ENCODE measurements around the gene STARD9.

STARD9 gene

GRCh38 chr15:42693942-42694341 lies 118.5 kb downstream of the STARD9 start:
- H3K9me3 ChIP-seq (ENCODE audit: control insufficient read depth in 2 of 2, low read length in 2 of 2), result no peaks in the 10 kb centered on the region
- H3K4me3 ChIP-seq (ENCODE audit: low read length in 2 of 2), result no peak overlapping the region
- no peaks in the 10 kb centered on the region for H3K27me3 ChIP-seq (ENCODE audit: control insufficient read depth in 1 of 2, insufficient read depth in 2 of 2, low read length in 2 of 2)
- peak overlapping the region; percentile 73 for H3K27ac ChIP-seq (ENCODE audit: low read length)
- peaks cover 70 to 71% of the 10 kb centered on the region in 2 donors for H3K36me3 ChIP-seq (ENCODE audit: control insufficient read depth in 2 of 2, insufficient read depth in 2 of 2, low read length in 2 of 2)
- H3K4me1 ChIP-seq (ENCODE audit: control insufficient read depth, insufficient read depth, low read length), result peaks cover 15% of the 10 kb centered on the region
- no peak overlapping the region for H3K9ac ChIP-seq (ENCODE audit: low read length in 2 of 2)

DNA sequence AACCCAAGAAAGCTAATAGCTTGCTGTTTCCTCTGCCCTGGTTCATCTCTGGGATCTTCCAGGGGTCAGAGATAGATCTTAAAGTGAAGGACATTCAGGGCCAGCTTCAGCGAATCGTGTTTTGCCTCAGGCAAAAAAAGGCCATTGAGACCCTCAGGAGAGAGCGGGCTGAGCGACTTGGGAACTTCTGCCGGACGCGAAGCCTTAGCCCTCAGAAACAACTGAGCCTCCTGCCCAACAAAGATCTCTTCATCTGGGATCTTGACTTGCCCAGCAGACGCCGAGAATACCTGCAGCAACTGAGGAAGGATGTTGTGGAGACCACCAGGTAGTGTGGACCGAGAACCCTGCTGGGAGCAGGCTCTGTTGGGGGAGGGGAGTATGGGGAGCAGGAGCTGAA lies 119.0 kb downstream of the STARD9 start:
- Histone ChIP-seq H3K36me3 (ENCODE audit: control insufficient read depth in 2 of 2, insufficient read depth in 2 of 2, low read length in 2 of 2) (peaks cover 65 to 66% of the 10 kb centered on the region in 2 donors), H3K27ac (ENCODE audit: low read length) (peak overlapping the region; percentile 73), H3K4me3 (ENCODE audit: low read length in 2 of 2) (no peak overlapping the region)

DNA sequence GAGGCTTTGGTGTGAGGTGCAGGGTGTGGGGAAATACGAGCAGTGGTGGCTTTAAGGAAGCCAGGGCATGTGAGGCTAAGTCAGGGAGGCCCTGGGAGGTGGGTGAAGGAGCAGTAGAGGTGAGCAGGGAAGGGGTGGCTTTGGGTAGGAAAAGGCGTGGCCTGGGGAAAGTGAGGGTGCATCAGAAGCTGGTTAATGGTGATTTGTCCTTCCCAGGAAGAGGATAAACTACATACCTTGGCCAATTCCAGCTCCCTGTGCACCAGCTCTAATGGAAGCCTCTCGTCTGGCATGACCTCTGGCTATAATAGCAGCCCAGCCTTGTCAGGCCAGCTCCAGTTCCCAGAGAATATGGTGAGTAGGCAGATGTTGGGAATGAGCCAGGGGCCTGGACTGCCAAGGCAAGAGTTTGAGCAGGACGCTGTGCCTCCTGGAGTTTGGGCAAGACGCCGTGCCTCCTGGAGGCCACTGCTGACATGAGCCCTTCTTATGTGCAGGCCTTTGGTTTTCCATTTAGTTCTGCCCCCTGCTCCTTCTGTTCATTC lies 120.2 kb downstream of the STARD9 start:
- Histone ChIP-seq H3K9me3 (ENCODE audit: control insufficient read depth in 2 of 2, low read length in 2 of 2) (no peaks in the 10 kb centered on the region), H3K4me1 (ENCODE audit: control insufficient read depth, insufficient read depth, low read length) (peaks cover 15% of the 10 kb centered on the region), H3K4me3 (ENCODE audit: low read length in 2 of 2) (no peak overlapping the region), H3K27me3 (ENCODE audit: control insufficient read depth in 1 of 2, insufficient read depth in 2 of 2, low read length in 2 of 2) (no peaks in the 10 kb centered on the region), H3K9ac (ENCODE audit: low read length in 2 of 2) (no peak overlapping the region), H3K27ac (ENCODE audit: low read length) (peak overlapping the region; percentile 73), H3K36me3 (ENCODE audit: control insufficient read depth in 2 of 2, insufficient read depth in 2 of 2, low read length in 2 of 2) (peaks cover 53 to 63% of the 10 kb centered on the region in 2 donors)

More for the DNA sequence above, 119.0 kb downstream of the STARD9 start:
- H3K27me3 ChIP-seq (ENCODE audit: control insufficient read depth in 1 of 2, insufficient read depth in 2 of 2, low read length in 2 of 2), result no peaks in the 10 kb centered on the region
- H3K4me1 ChIP-seq (ENCODE audit: control insufficient read depth, insufficient read depth, low read length), result peaks cover 15% of the 10 kb centered on the region
- no peaks in the 10 kb centered on the region for H3K9me3 ChIP-seq (ENCODE audit: control insufficient read depth in 2 of 2, low read length in 2 of 2)
- H3K9ac ChIP-seq (ENCODE audit: low read length in 2 of 2), result no peak overlapping the region

GRCh38 chr15:42696626-42697025 lies 121.2 kb downstream of the STARD9 start:
- Histone ChIP-seq H3K27me3 (ENCODE audit: control insufficient read depth in 1 of 2, insufficient read depth in 2 of 2, low read length in 2 of 2) (no peaks in the 10 kb centered on the region), H3K36me3 (ENCODE audit: control insufficient read depth in 2 of 2, insufficient read depth in 2 of 2, low read length in 2 of 2) (peaks cover 46 to 55% of the 10 kb centered on the region in 2 donors)

DNA sequence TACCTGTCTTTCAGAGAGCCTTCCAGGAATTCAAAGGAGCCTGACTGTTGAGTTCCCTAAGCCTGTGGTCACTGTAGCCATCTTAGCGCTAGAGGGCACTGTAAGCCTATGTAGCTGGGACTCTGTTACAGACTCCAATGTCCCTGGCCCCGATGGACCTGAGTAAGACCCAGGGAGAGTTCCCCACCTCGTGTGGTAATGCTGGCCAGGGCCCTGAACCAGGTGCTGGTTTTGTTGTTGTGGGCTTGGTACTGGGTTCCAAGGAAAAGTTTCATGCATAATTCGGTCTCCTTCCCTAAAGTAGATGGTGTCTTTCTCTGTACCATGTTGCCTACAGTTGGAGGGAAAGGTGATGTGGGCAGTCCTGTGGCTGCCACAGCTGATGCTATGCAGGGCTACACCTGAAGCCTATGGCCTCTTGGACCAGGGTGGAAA lies 129.1 kb downstream of the STARD9 start:
- Histone ChIP-seq H3K27me3 (ENCODE audit: control insufficient read depth in 1 of 2, insufficient read depth in 2 of 2, low read length in 2 of 2) (no peaks in the 10 kb centered on the region), H3K36me3 (ENCODE audit: control insufficient read depth in 2 of 2, insufficient read depth in 2 of 2, low read length in 2 of 2) (peaks cover 5 to 18% of the 10 kb centered on the region in 2 donors), H3K9ac (ENCODE audit: low read length in 2 of 2) (no peak overlapping the region), H3K4me3 (ENCODE audit: low read length in 2 of 2) (no peak overlapping the region), H3K9me3 (ENCODE audit: control insufficient read depth in 2 of 2, low read length in 2 of 2) (peaks cover 0 to 3% of the 10 kb centered on the region in 2 donors), H3K27ac (ENCODE audit: low read length) (no peak overlapping the region), H3K4me1 (ENCODE audit: control insufficient read depth, insufficient read depth, low read length) (peaks cover 5% of the 10 kb centered on the region)

More at GRCh38 chr15:42696626-42697025, 121.2 kb downstream of the STARD9 start:
- H3K4me1 ChIP-seq (ENCODE audit: control insufficient read depth, insufficient read depth, low read length), result peaks cover 15% of the 10 kb centered on the region
- no peak overlapping the region for H3K4me3 ChIP-seq (ENCODE audit: low read length in 2 of 2)
- H3K9me3 ChIP-seq (ENCODE audit: control insufficient read depth in 2 of 2, low read length in 2 of 2), result peaks cover 0 to 3% of the 10 kb centered on the region in 2 donors
- no peak overlapping the region for H3K9ac ChIP-seq (ENCODE audit: low read length in 2 of 2)
- no peak overlapping the region for H3K27ac ChIP-seq (ENCODE audit: low read length)

DNA sequence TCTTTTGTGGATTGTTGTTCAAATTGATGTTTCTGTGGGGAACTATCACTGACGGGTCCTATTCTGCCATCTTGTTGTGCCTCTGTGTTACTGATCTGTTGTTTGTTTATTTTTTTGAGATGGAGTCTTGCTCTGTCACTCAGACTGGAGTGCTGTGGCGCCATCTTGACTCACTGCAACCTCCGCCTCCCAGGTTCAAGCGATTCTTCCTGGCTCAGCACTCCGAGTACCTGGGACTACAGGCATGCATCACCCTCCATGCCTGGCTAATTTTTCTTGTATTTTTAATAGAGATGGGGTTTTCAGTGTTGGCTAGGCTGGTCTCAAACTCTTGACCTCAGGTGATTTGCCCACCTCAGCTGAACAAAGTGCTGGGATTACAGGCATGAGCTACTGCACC lies 129.9 kb downstream of the STARD9 start:
- H3K4me3 ChIP-seq (ENCODE audit: low read length in 2 of 2), result no peak overlapping the region
- peaks cover 5 to 12% of the 10 kb centered on the region in 2 donors for H3K36me3 ChIP-seq (ENCODE audit: control insufficient read depth in 2 of 2, insufficient read depth in 2 of 2, low read length in 2 of 2)
- H3K27me3 ChIP-seq (ENCODE audit: control insufficient read depth in 1 of 2, insufficient read depth in 2 of 2, low read length in 2 of 2), result no peaks in the 10 kb centered on the region
- H3K9me3 ChIP-seq (ENCODE audit: control insufficient read depth in 2 of 2, low read length in 2 of 2), result peaks cover 0 to 3% of the 10 kb centered on the region in 2 donors
- no peak overlapping the region for H3K27ac ChIP-seq (ENCODE audit: low read length)
- peaks cover 5% of the 10 kb centered on the region for H3K4me1 ChIP-seq (ENCODE audit: control insufficient read depth, insufficient read depth, low read length)
- no peak overlapping the region for H3K9ac ChIP-seq (ENCODE audit: low read length in 2 of 2)

- peaks cover 5 to 12% of the 10 kb centered on the region in 2 donors for H3K36me3 ChIP-seq (ENCODE audit: control insufficient read depth in 2 of 2, insufficient read depth in 2 of 2, low read length in 2 of 2)
- H3K27ac ChIP-seq (ENCODE audit: low read length), result no peak overlapping the region
- H3K9me3 ChIP-seq (ENCODE audit: control insufficient read depth in 2 of 2, low read length in 2 of 2), result no peaks in the 10 kb centered on the region
- peaks cover 5% of the 10 kb centered on the region for H3K4me1 ChIP-seq (ENCODE audit: control insufficient read depth, insufficient read depth, low read length)
- H3K9ac ChIP-seq (ENCODE audit: low read length in 2 of 2), result no peak overlapping the region
- H3K27me3 ChIP-seq (ENCODE audit: control insufficient read depth in 1 of 2, insufficient read depth in 2 of 2, low read length in 2 of 2), result no peaks in the 10 kb centered on the region
- no peak overlapping the region for H3K4me3 ChIP-seq (ENCODE audit: low read length in 2 of 2)
Measured at GRCh38 chr15:42707068-42707467, 131.7 kb downstream of the STARD9 start.

DNA sequence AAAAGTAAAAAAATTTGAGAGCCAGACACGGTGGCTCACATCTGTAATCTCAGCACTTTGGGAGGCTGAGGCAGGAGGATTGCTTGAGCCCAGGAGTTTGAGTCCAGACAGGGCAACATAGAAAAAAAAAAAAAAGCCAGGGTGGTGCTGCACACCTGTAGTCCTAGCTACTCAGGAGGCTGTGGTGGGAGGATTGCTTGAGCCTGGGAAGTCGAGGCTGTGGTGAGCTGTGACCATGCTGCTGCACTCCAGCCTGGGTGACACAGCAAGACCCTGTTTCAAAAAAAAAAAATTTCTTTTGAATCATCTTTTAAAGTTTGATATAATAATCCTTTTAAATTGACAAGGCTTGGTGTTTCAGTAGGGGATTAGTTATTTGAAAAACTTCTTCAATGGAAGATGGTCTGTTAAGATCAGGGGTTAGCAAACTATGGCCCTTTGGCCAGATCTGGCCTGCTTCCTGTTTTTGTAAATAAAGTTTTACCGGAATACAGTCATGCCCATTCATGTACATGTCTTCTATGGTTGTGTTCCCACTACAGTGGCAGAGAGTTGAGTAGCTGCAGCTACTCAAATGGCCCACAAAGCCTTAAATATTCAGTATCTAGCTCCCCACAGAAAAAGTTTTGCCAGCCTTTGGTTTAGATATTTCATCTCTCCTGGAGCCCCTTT lies 132.6 kb downstream of the STARD9 start:
- Histone ChIP-seq H3K9ac (ENCODE audit: low read length in 2 of 2) (no peak overlapping the region), H3K4me3 (ENCODE audit: low read length in 2 of 2) (no peak overlapping the region), H3K36me3 (ENCODE audit: control insufficient read depth in 2 of 2, insufficient read depth in 2 of 2, low read length in 2 of 2) (peaks cover 5 to 12% of the 10 kb centered on the region in 2 donors), H3K9me3 (ENCODE audit: control insufficient read depth in 2 of 2, low read length in 2 of 2) (no peaks in the 10 kb centered on the region), H3K27me3 (ENCODE audit: control insufficient read depth in 1 of 2, insufficient read depth in 2 of 2, low read length in 2 of 2) (no peaks in the 10 kb centered on the region), H3K4me1 (ENCODE audit: control insufficient read depth, insufficient read depth, low read length) (peaks cover 5% of the 10 kb centered on the region), H3K27ac (ENCODE audit: low read length) (no peak overlapping the region)

GRCh38 chr15:42710662-42711061 lies 135.3 kb downstream of the STARD9 start:
- Histone ChIP-seq H3K27me3 (ENCODE audit: control insufficient read depth in 1 of 2, insufficient read depth in 2 of 2, low read length in 2 of 2) (no peaks in the 10 kb centered on the region), H3K27ac (ENCODE audit: low read length) (no peak overlapping the region), H3K36me3 (ENCODE audit: control insufficient read depth in 2 of 2, insufficient read depth in 2 of 2, low read length in 2 of 2) (peaks cover 0 to 4% of the 10 kb centered on the region in 2 donors), H3K4me1 (ENCODE audit: control insufficient read depth, insufficient read depth, low read length) (peaks cover 8% of the 10 kb centered on the region), H3K4me3 (ENCODE audit: low read length in 2 of 2) (no peak overlapping the region), H3K9ac (ENCODE audit: low read length in 2 of 2) (no peak overlapping the region), H3K9me3 (ENCODE audit: control insufficient read depth in 2 of 2, low read length in 2 of 2) (no peaks in the 10 kb centered on the region)

- Histone ChIP-seq H3K4me1 (ENCODE audit: control insufficient read depth, insufficient read depth, low read length) (peaks cover 8% of the 10 kb centered on the region), H3K9me3 (ENCODE audit: control insufficient read depth in 2 of 2, low read length in 2 of 2) (no peaks in the 10 kb centered on the region), H3K9ac (ENCODE audit: low read length in 2 of 2) (no peak overlapping the region), H3K27me3 (ENCODE audit: control insufficient read depth in 1 of 2, insufficient read depth in 2 of 2, low read length in 2 of 2) (no peaks in the 10 kb centered on the region), H3K36me3 (ENCODE audit: control insufficient read depth in 2 of 2, insufficient read depth in 2 of 2, low read length in 2 of 2) (peaks cover 0 to 9% of the 10 kb centered on the region in 2 donors), H3K27ac (ENCODE audit: low read length) (no peak overlapping the region), H3K4me3 (ENCODE audit: low read length in 2 of 2) (no peak overlapping the region)
Measured at GRCh38 chr15:42711746-42712145, 136.3 kb downstream of the STARD9 start.

GRCh38 chr15:42712584-42712983 lies 137.2 kb downstream of the STARD9 start:
- Histone ChIP-seq H3K27ac (ENCODE audit: low read length) (no peak overlapping the region), H3K9me3 (ENCODE audit: control insufficient read depth in 2 of 2, low read length in 2 of 2) (no peaks in the 10 kb centered on the region), H3K36me3 (ENCODE audit: control insufficient read depth in 2 of 2, insufficient read depth in 2 of 2, low read length in 2 of 2) (peaks cover 5 to 15% of the 10 kb centered on the region in 2 donors)

More at GRCh38 chr15:42712584-42712983, 137.2 kb downstream of the STARD9 start:
- Histone ChIP-seq H3K27me3 (ENCODE audit: control insufficient read depth in 1 of 2, insufficient read depth in 2 of 2, low read length in 2 of 2) (no peaks in the 10 kb centered on the region), H3K4me1 (ENCODE audit: control insufficient read depth, insufficient read depth, low read length) (peaks cover 6% of the 10 kb centered on the region), H3K4me3 (ENCODE audit: low read length in 2 of 2) (no peak overlapping the region), H3K9ac (ENCODE audit: low read length in 2 of 2) (no peak overlapping the region)
